Common myeloid progenitor, CD34-positive (primary cell): ENCODE results near the gene UGT2B28. TPM values are rescaled to one million over a fixed set of nuclear protein-coding genes. Genes with fewer than 3 reads are reported as not detected.
A peak's percentile ranks its signal among the peaks of the same experiment; 100 is the strongest.
"Not testable (repeated sequence)": the region's sequence is repeated elsewhere in the genome, so short reads cannot be mapped to it uniquely, and the experiment has no call there.

Experiments
- CTCF ChIA-PET: fragments of 350-600 bp; sonication (Branson Sonifier 250); formaldehyde crosslinking; loops from one replicate; lab custom pipeline; 2021; ENCODE audit warnings: antibody characterized with exemption; lab: Charles Lee
- POLR2A ChIA-PET: fragments of 350-600 bp; sonication (Branson Sonifier 250); formaldehyde crosslinking; loops from one replicate; lab custom pipeline; 2021; ENCODE audit warnings: antibody characterized with exemption; lab: Charles Lee
- DNase-seq, 3 donors: peaks; one replicate each; pipeline versions ENCODE4 v3.0.0 to v3.0.0-alpha.2; 2013
- H3K27ac ChIP-seq, 2 experiments: 1 replicate in 1 of 2; 2 replicates in 1 of 2; pipeline ENCODE4 v1.7.0; 2013; ENCODE audit warnings: inconsistent platforms in 2 of 2, low read length in 2 of 2, mild to moderate bottlenecking in 2 of 2, low read depth in 1 of 2, moderate library complexity in 1 of 2; ENCODE audit not compliant: severe bottlenecking in 2 of 2, insufficient read depth in 1 of 2, poor library complexity in 1 of 2
- H3K27me3 ChIP-seq, 5 experiments: replicated peaks in 2 of 5; 1 replicate in 3 of 5; 2 replicates in 2 of 5; pipeline versions ENCODE4 v1.6.1 to v1.7.0; 2013; ENCODE audit warnings: low read length in 4 of 5, mild to moderate bottlenecking in 2 of 5, moderate library complexity in 2 of 5, inconsistent platforms in 1 of 5; ENCODE audit not compliant: insufficient read depth in 5 of 5, control insufficient read depth in 4 of 5
- H3K36me3 ChIP-seq, 4 experiments: 1 replicate in 2 of 4; 2 replicates in 2 of 4; pipeline versions ENCODE4 v1.6.1 to v1.7.0; 2013; ENCODE audit warnings: low read length in 3 of 4, control low read depth in 1 of 4, mild to moderate bottlenecking in 1 of 4; ENCODE audit not compliant: control insufficient read depth in 4 of 4, insufficient read depth in 4 of 4
- H3K4me1 ChIP-seq, 4 experiments: 1 replicate in 3 of 4; 2 replicates in 1 of 4; pipeline versions ENCODE4 v1.6.1 to v1.7.1; 2013; ENCODE audit warnings: low read length in 3 of 4, mild to moderate bottlenecking in 3 of 4, control low read depth in 1 of 4, inconsistent platforms in 1 of 4, moderate library complexity in 1 of 4; ENCODE audit not compliant: control insufficient read depth in 4 of 4, insufficient read depth in 4 of 4; ENCODE audit errors: control extremely low read depth in 1 of 4
- H3K4me3 ChIP-seq, 7 experiments: 1 replicate in 4 of 7; 2 replicates in 3 of 7; pipeline versions ENCODE4 v1.5.1 to v1.7.0; 2013; ENCODE audit warnings: mild to moderate bottlenecking in 7 of 7, low read length in 6 of 7, moderate library complexity in 6 of 7, inconsistent platforms in 2 of 7, low read depth in 2 of 7, control low read depth in 1 of 7; ENCODE audit not compliant: insufficient read depth in 4 of 7, control insufficient read depth in 1 of 7; ENCODE audit errors: extremely low read depth in 1 of 7
- H3K9me3 ChIP-seq, 5 experiments: 1 replicate in 4 of 5; 2 replicates in 1 of 5; pipeline versions ENCODE4 v1.6.1 to v1.7.1; 2013; ENCODE audit warnings: low read length in 4 of 5, mild to moderate bottlenecking in 2 of 5, inconsistent platforms in 1 of 5, low read depth in 1 of 5, moderate library complexity in 1 of 5; ENCODE audit not compliant: control insufficient read depth in 4 of 5, insufficient read depth in 2 of 5; ENCODE audit errors: control extremely low read depth in 1 of 5
- WGBS: methylation state at CpG from one replicate; pipeline ENCODE4 v1.1.5; 2013; ENCODE audit not compliant: insufficient coverage; 5-methylcytosine and 5-hydroxymethylcytosine counted together
- polyA plus RNA-seq: library from polyadenylated mRNA; unstranded; fragments of 120-200 nt; gene quantifications from one replicate; pipeline ENCODE4 v1.2.1, GENCODE V29; 2013

UGT2B28 gene
- 0.08 TPM for polyA plus RNA-seq

GRCh38 chr4:69280081-69280480 lies at the start of gene UGT2B28:
Gene UGT2B28, plus strand, starts transcription at chr4:69280475. Its CDS starts 26 bp downstream, at chr4:69280501.
- H3K36me3 ChIP-seq, DNase-seq, H3K27me3 ChIP-seq, H3K4me3 ChIP-seq, H3K27ac ChIP-seq, H3K9me3 ChIP-seq, POLR2A ChIA-PET, H3K4me1 ChIP-seq, CTCF ChIA-PET: not testable (repeated sequence)
- WGBS: 100% methylated on average over 3 of the region's 4 CpGs

- H3K27ac ChIP-seq: no peak overlapping the region
These were observed 41.2 kb upstream of the UGT2B28 start for GRCh38 chr4:69239092-69239491.

GRCh38 chr4:69239557-69240168 lies 40.6 kb upstream of the UGT2B28 start:
- peak in 2 of 3 donors; percentile 58 to 76 for DNase-seq
- no peaks in the 10 kb centered on the region for H3K9me3 ChIP-seq
- H3K4me3 ChIP-seq: no peak overlapping the region
- no peaks in the 10 kb centered on the region for H3K36me3 ChIP-seq
- H3K4me1 ChIP-seq: peaks cover 0 to 8% (median 0%) of the 10 kb centered on the region in 4 experiments
- WGBS: 50% methylated on average over 2 of the region's 6 CpGs
- POLR2A ChIA-PET: no interaction called here
- CTCF ChIA-PET: no interaction called here
- no peak overlapping the region for H3K27ac ChIP-seq
- H3K27me3 ChIP-seq: no peaks in the 10 kb centered on the region

More at GRCh38 chr4:69239092-69239491, 41.2 kb upstream of the UGT2B28 start:
- DNase-seq: no peak
- Histone ChIP-seq H3K4me3 (no peak overlapping the region), H3K9me3 (no peaks in the 10 kb centered on the region), H3K27me3 (no peaks in the 10 kb centered on the region), H3K4me1 (peaks cover 0 to 8% (median 0%) of the 10 kb centered on the region in 4 experiments), H3K36me3 (no peaks in the 10 kb centered on the region)
- whole genome bisulfite sequencing: no CpG with 5 or more reads among the region's 2 CpGs
- POLR2A ChIA-PET: no interaction called here
- CTCF ChIA-PET: no interaction called here

DNA sequence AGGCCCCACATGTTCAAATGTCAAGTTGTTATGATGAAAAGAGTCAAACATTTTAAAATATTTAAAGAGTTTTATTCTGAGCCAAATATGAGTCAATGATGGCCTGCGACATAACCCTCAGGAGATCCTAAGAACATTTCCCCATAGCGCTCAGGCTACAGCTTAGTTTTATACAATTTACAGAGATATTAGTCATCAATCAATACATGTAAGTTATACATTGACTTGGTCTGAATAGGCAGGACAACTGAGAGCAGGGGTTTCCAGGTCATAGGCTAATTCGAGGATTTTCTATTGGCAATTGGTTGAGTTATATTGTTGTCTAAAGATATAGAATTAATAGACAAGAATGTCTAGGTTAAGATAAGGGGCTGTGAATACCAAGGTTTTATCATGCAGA lies 39.5 kb upstream of the UGT2B28 start:
- no CpG with 5 or more reads among the region's 3 CpGs for WGBS
- H3K4me1 ChIP-seq, H3K36me3 ChIP-seq, DNase-seq, H3K27ac ChIP-seq, H3K9me3 ChIP-seq, CTCF ChIA-PET, POLR2A ChIA-PET, H3K27me3 ChIP-seq, H3K4me3 ChIP-seq: not testable (repeated sequence)

GRCh38 chr4:69241746-69242145 lies 38.5 kb upstream of the UGT2B28 start:
- POLR2A ChIA-PET, H3K4me1 ChIP-seq, H3K9me3 ChIP-seq, H3K27me3 ChIP-seq, H3K27ac ChIP-seq, H3K4me3 ChIP-seq, H3K36me3 ChIP-seq: not testable (repeated sequence)
- peak in 2 of 3 donors; percentile 46 to 54 for DNase-seq
- CTCF ChIA-PET: interaction anchor here (0.6 kb wide), 1 partner anchor 67 kb away, joined by 3 read pairs; no protein-coding TSS in a partner anchor
- 40% methylated on average over 1 of the region's 2 CpGs for WGBS

DNA sequence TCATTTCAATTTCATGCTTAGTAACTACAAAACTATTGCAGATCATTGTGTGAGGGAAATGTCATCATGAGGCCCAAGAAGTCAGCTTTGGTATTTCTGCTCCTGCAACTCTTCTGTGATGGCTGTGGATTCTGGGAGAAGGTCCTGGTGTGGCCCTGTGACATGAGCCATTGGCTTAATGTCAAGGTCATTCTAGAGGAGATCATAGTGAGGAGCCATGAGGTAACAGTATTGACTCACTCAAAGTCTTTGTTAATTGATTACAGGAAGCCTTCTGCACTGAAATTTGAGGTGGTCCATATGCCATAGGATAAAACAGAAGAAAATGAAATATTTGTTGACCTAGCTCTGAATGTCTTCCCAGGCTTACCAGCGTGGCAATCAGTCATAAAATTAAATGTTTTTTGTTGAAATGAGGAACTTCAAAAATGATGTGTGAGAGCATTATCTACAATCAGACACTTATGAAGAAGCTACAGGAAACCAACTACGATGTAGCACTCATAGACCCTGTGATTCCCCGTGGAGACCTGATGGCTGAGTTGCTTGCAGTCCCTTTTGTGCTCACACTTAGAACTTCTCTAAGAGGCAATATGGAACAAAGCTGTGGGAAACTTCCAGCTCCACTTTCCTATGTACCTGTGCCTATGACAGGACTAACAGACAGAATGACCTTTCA lies 37.6 kb upstream of the UGT2B28 start:
- H3K27ac ChIP-seq, CTCF ChIA-PET, POLR2A ChIA-PET, H3K9me3 ChIP-seq, H3K36me3 ChIP-seq, H3K4me3 ChIP-seq, H3K27me3 ChIP-seq, H3K4me1 ChIP-seq: not testable (repeated sequence)
- DNase-seq: peak in 2 of 3 donors; percentile 43 to 63
- 70% methylated on average over 2 of the region's 3 CpGs for WGBS

- H3K36me3 ChIP-seq, H3K27ac ChIP-seq, POLR2A ChIA-PET, H3K27me3 ChIP-seq, DNase-seq, H3K4me3 ChIP-seq, CTCF ChIA-PET, H3K4me1 ChIP-seq, H3K9me3 ChIP-seq: not testable (repeated sequence)
- WGBS: no CpG with 5 or more reads among the region's 2 CpGs
These were observed 29.4 kb upstream of the UGT2B28 start for GRCh38 chr4:69250884-69251283.
